ENCODE measurements around the gene PPP2R2B. TPM values are rescaled to one million over a fixed set of nuclear protein-coding genes. Genes with fewer than 3 reads are reported as not detected.

Gene PPP2R2B
- total and polyA plus RNA-seq, 2 donors (not counting 3 experiments of a cell fraction or from before 2014, with no cell fraction given): not detected

DNA sequence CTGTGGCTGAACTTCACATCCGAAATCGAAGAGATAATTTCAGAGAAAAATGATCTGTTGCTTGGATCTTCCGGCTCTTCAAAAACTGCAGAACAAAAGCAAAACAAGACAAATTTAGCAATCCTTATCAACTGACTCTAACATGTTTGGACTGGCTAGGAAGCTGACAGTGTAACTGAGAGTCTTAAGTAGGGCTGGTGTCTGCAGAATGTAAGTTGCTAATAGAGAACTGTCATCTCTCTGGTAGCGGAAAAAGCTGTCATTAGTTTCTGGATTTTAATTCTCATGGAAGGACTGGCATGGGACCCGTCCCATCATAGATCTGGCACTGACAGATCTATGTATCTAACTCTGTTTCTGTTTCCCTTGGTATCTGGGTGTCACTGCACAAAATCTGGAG is 278.2 kb downstream of the PPP2R2B start:
- Histone ChIP-seq H3K4me3 (replicated peaks in 1 of 3; ENCODE audit: insufficient read depth in 1 of 3, low read depth in 1 of 3, low read length in 3 of 3) (no peak overlapping the region), H3K27me3 (ENCODE audit: control insufficient read depth in 2 of 2, insufficient read depth in 2 of 2, low read length in 2 of 2) (no peaks in the 10 kb centered on the region), H4K20me1 (replicated peaks; ENCODE audit: control insufficient read depth, extremely low read depth, insufficient read depth, low read length) (no peaks in the 10 kb centered on the region), H3K9me3 (replicated peaks; ENCODE audit: control insufficient read depth, insufficient read depth, low read length) (no peaks in the 10 kb centered on the region), H3K9me1 (replicated peaks; ENCODE audit: control insufficient read depth, extremely low read depth, insufficient read depth, low read length) (no peaks in the 10 kb centered on the region), H3K79me2 (ENCODE audit: control insufficient read depth, insufficient read depth, low read length) (no peaks in the 10 kb centered on the region), H3K9ac (replicated peaks; ENCODE audit: extremely low read depth, insufficient read depth, low read length) (no peak overlapping the region), H3K4me2 (ENCODE audit: insufficient read depth, low read length) (no peak overlapping the region), H2AFZ (ENCODE audit: low read depth, low read length) (no peak overlapping the region), H3K4me1 (ENCODE audit: control insufficient read depth, extremely low read depth, insufficient read depth, low read length) (no peaks in the 10 kb centered on the region), H3K36me3 (ENCODE audit: control insufficient read depth in 2 of 2, extremely low read depth in 1 of 2, insufficient read depth in 2 of 2, low read length in 2 of 2) (no peaks in the 10 kb centered on the region), H3K27ac (ENCODE audit: insufficient read depth, low read depth, low read length) (no peak overlapping the region)
- dilution Hi-C loops (cut with MboI; ENCODE audit: extremely low pct_ligation_motif_present, low sequenced_read_pairs): no loop called here
- FAIRE-seq (no peak), DNase-seq (ENCODE audit: low read depth, low spot score) (no peak)
- BruUV-seq (replicated peaks): no TSS peak
- TF ChIP-seq, protein P1, sequence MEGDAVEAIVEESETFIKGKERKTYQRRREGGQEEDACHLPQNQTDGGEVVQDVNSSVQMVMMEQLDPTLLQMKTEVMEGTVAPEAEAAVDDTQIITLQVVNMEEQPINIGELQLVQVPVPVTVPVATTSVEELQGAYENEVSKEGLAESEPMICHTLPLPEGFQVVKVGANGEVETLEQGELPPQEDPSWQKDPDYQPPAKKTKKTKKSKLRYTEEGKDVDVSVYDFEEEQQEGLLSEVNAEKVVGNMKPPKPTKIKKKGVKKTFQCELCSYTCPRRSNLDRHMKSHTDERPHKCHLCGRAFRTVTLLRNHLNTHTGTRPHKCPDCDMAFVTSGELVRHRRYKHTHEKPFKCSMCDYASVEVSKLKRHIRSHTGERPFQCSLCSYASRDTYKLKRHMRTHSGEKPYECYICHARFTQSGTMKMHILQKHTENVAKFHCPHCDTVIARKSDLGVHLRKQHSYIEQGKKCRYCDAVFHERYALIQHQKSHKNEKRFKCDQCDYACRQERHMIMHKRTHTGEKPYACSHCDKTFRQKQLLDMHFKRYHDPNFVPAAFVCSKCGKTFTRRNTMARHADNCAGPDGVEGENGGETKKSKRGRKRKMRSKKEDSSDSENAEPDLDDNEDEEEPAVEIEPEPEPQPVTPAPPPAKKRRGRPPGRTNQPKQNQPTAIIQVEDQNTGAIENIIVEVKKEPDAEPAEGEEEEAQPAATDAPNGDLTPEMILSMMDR (IDR thresholded peaks at IDR 0.05; ENCODE audit: extremely low read depth in 1 of 2, insufficient read depth in 1 of 2, low read depth in 1 of 2, low read length in 2 of 2): no peak
- no peak for TF ChIP-seq JUN (IDR thresholded peaks at IDR 0.05; ENCODE audit: borderline replicate concordance, insufficient read depth, insufficient read length, low read depth)
- POLR2A ChIA-PET: no interaction called here
- intact Hi-C loops (cut with micrococcal nuclease): no loop called here
- CTCF ChIA-PET: no interaction called here

DNA sequence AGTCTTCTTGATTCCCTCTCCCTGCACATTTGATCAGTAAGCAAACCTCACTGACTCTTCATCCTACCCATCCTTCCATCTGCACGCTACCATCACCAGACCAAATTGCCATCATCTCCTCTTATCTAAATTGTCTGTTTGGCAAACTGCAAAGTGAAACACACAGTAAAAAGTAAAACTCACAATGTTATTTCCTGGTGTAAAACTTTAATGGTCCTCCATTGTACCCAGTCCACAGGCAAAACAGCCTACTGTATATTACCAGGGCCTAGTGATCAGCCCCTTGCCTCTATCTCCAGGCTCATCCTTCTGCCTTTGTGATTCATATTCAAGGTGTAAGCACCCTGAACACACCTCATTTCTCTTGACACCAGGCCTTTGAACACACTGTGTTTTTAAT is 279.3 kb downstream of the PPP2R2B start:
- no peak for FAIRE-seq
- no peaks in the 10 kb centered on the region for H4K20me1 ChIP-seq (replicated peaks; ENCODE audit: control insufficient read depth, extremely low read depth, insufficient read depth, low read length)
- H3K79me2 ChIP-seq (ENCODE audit: control insufficient read depth, insufficient read depth, low read length): no peaks in the 10 kb centered on the region
- ChIA-PET POLR2A (no interaction called here), CTCF (no interaction called here)
- no peaks in the 10 kb centered on the region for H3K27me3 ChIP-seq (ENCODE audit: control insufficient read depth in 2 of 2, insufficient read depth in 2 of 2, low read length in 2 of 2)
- H2AFZ ChIP-seq (ENCODE audit: low read depth, low read length): no peak overlapping the region
- no peaks in the 10 kb centered on the region for H3K9me3 ChIP-seq (replicated peaks; ENCODE audit: control insufficient read depth, insufficient read depth, low read length)
- no peaks in the 10 kb centered on the region for H3K4me1 ChIP-seq (ENCODE audit: control insufficient read depth, extremely low read depth, insufficient read depth, low read length)
- H3K9ac ChIP-seq (replicated peaks; ENCODE audit: extremely low read depth, insufficient read depth, low read length): no peak overlapping the region
- no peak overlapping the region for H3K4me2 ChIP-seq (ENCODE audit: insufficient read depth, low read length)
- DNase-seq (ENCODE audit: low read depth, low spot score): no peak
- H3K9me1 ChIP-seq (replicated peaks; ENCODE audit: control insufficient read depth, extremely low read depth, insufficient read depth, low read length): no peaks in the 10 kb centered on the region
- no peaks in the 10 kb centered on the region for H3K36me3 ChIP-seq (ENCODE audit: control insufficient read depth in 2 of 2, extremely low read depth in 1 of 2, insufficient read depth in 2 of 2, low read length in 2 of 2)
- dilution Hi-C loops (cut with MboI; ENCODE audit: extremely low pct_ligation_motif_present, low sequenced_read_pairs): no loop called here
- H3K27ac ChIP-seq (ENCODE audit: insufficient read depth, low read depth, low read length): no peak overlapping the region
- intact Hi-C loops (cut with micrococcal nuclease): no loop called here
- no TSS peak for BruUV-seq (replicated peaks)
- TF ChIP-seq, protein P2, sequence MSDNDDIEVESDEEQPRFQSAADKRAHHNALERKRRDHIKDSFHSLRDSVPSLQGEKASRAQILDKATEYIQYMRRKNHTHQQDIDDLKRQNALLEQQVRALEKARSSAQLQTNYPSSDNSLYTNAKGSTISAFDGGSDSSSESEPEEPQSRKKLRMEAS (IDR thresholded peaks at IDR 0.05; ENCODE audit: insufficient read depth, insufficient read length): no peak
- TF ChIP-seq GATA2 (IDR thresholded peaks at IDR 0.05; ENCODE audit: insufficient read depth, insufficient read length, low read depth, low read length) (no peak), FOS (IDR thresholded peaks at IDR 0.05; ENCODE audit: borderline replicate concordance, insufficient read depth, low read length) (no peak), POLR2AphosphoS5 (IDR thresholded peaks at IDR 0.05; ENCODE audit: insufficient read depth, low read depth, low read length) (no peak), POLR2A (IDR thresholded peaks at IDR 0.05; ENCODE audit: low read depth, low read length) (no peak), MYC (IDR thresholded peaks at IDR 0.05; ENCODE audit: low read depth, low read length) (no peak), JUN (IDR thresholded peaks at IDR 0.05; ENCODE audit: borderline replicate concordance, insufficient read depth, insufficient read length, low read depth) (no peak), EZH2 (IDR thresholded peaks at IDR 0.05; ENCODE audit: borderline replicate concordance, low read depth, low read length, severe bottlenecking) (no peak)
- TF ChIP-seq, protein P1 (IDR thresholded peaks at IDR 0.05; ENCODE audit: extremely low read depth in 1 of 2, insufficient read depth in 1 of 2, low read depth in 1 of 2, low read length in 2 of 2): no peak
- H3K4me3 ChIP-seq (replicated peaks in 1 of 3; ENCODE audit: insufficient read depth in 1 of 3, low read depth in 1 of 3, low read length in 3 of 3): no peak overlapping the region
